ENCODE results near the gene QTRT2. TPM values are rescaled to one million over a fixed set of nuclear protein-coding genes. Genes with fewer than 3 reads are reported as not detected.

Gene QTRT2
- total RNA-seq, 1 donor from 2014 or later: 22.5 TPM

- intact Hi-C loops (cut with DNase I): no loop called here
- Histone ChIP-seq H3K4me1 (no peaks in the 10 kb centered on the region), H3K9me3 (no peaks in the 10 kb centered on the region), H3K4me3 (no peak overlapping the region), H3K27me3 (no peaks in the 10 kb centered on the region), H3K27ac (no peak overlapping the region), H3K36me3 (no peaks in the 10 kb centered on the region)
- peak; percentile 73 for ATAC-seq
- DNase-seq: no peak
- TF ChIP-seq, protein P1, sequence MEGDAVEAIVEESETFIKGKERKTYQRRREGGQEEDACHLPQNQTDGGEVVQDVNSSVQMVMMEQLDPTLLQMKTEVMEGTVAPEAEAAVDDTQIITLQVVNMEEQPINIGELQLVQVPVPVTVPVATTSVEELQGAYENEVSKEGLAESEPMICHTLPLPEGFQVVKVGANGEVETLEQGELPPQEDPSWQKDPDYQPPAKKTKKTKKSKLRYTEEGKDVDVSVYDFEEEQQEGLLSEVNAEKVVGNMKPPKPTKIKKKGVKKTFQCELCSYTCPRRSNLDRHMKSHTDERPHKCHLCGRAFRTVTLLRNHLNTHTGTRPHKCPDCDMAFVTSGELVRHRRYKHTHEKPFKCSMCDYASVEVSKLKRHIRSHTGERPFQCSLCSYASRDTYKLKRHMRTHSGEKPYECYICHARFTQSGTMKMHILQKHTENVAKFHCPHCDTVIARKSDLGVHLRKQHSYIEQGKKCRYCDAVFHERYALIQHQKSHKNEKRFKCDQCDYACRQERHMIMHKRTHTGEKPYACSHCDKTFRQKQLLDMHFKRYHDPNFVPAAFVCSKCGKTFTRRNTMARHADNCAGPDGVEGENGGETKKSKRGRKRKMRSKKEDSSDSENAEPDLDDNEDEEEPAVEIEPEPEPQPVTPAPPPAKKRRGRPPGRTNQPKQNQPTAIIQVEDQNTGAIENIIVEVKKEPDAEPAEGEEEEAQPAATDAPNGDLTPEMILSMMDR (IDR thresholded peaks at IDR 0.05): no peak
Measured at GRCh38 chr3:114111060-114111770, 54.7 kb downstream of the QTRT2 start.

- Histone ChIP-seq H3K4me3 (no peak overlapping the region), H3K4me1 (no peaks in the 10 kb centered on the region), H3K36me3 (no peaks in the 10 kb centered on the region), H3K27ac (no peak overlapping the region), H3K9me3 (no peaks in the 10 kb centered on the region), H3K27me3 (no peaks in the 10 kb centered on the region)
- intact Hi-C loops (cut with DNase I): no loop called here
- DNase-seq (no peak), ATAC-seq (no peak)
- TF ChIP-seq, protein P1 (IDR thresholded peaks at IDR 0.05): no peak
Measured at GRCh38 chr3:114112696-114113095, 56.2 kb downstream of the QTRT2 start.

- no peak overlapping the region for H3K4me3 ChIP-seq
- TF ChIP-seq, protein P1 (IDR thresholded peaks at IDR 0.05): no peak
- intact Hi-C loops (cut with DNase I): no loop called here
- H3K4me1 ChIP-seq: no peaks in the 10 kb centered on the region
- DNase-seq: no peak
- no peak overlapping the region for H3K27ac ChIP-seq
- H3K27me3 ChIP-seq: no peaks in the 10 kb centered on the region
- no peak for ATAC-seq
- H3K36me3 ChIP-seq: no peaks in the 10 kb centered on the region
- H3K9me3 ChIP-seq: no peaks in the 10 kb centered on the region
Measured at GRCh38 chr3:114114719-114115118, 58.2 kb downstream of the QTRT2 start.

DNA sequence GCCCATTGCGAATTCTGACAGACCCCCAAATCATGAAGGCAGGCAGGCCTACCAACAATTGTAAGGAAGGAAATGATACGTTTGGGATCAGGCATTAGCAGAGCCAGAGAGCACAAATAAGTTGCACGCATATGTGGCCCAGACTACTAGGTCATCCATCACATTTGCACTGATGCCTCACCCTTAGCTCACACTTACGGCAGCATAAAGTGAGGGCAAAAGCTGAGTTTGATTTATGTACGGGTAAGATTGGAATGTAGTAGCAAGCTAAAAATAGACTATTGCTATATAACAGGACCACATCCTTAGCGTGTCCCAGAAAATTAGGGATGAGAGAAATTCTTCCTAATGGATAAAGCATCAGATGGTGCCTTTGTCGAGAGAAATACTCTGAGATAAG lies 58.6 kb downstream of the QTRT2 start:
- TF ChIP-seq, protein P1 (IDR thresholded peaks at IDR 0.05): no peak

GRCh38 chr3:114119776-114120175 lies 63.2 kb downstream of the QTRT2 start:
- no peak overlapping the region for H3K4me3 ChIP-seq
- no peaks in the 10 kb centered on the region for H3K27me3 ChIP-seq
- TF ChIP-seq, protein P1 (IDR thresholded peaks at IDR 0.05): no peak
- no peaks in the 10 kb centered on the region for H3K9me3 ChIP-seq
- H3K27ac ChIP-seq: no peak overlapping the region
- no peaks in the 10 kb centered on the region for H3K36me3 ChIP-seq
- H3K4me1 ChIP-seq: peaks cover 12% of the 10 kb centered on the region
- no peak for ATAC-seq
- DNase-seq: no peak
- intact Hi-C loops (cut with DNase I): no loop called here

More for the DNA sequence above, 58.6 kb downstream of the QTRT2 start:
- H3K27me3 ChIP-seq: no peaks in the 10 kb centered on the region
- H3K4me1 ChIP-seq: no peaks in the 10 kb centered on the region
- H3K36me3 ChIP-seq: no peaks in the 10 kb centered on the region
- no peak for ATAC-seq
- no peak overlapping the region for H3K27ac ChIP-seq
- no peak overlapping the region for H3K4me3 ChIP-seq
- no peak for DNase-seq
- no peaks in the 10 kb centered on the region for H3K9me3 ChIP-seq
- intact Hi-C loops (cut with DNase I): no loop called here

All from upper lobe of right lung (tissue), 1 donor.